ENCODE results near the gene TRAPPC6A.

The TRAPPC6A gene

GRCh38 chr19:45142016-45142725 lies 35.9 kb downstream of the TRAPPC6A start:
- TF ChIP-seq CTCF (IDR thresholded peaks at IDR 0.05; ENCODE audit: control insufficient read depth, extremely low read depth, insufficient read depth) = no peak
- H3K4me3 ChIP-seq (ENCODE audit: low read depth, low read length) = no peak overlapping the region
- no peak for DNase-seq (ENCODE audit: low read depth)

- no peak for DNase-seq (ENCODE audit: low read depth)
- H3K4me3 ChIP-seq (ENCODE audit: low read depth, low read length) = no peak overlapping the region
- TF ChIP-seq CTCF (IDR thresholded peaks at IDR 0.05; ENCODE audit: control insufficient read depth, extremely low read depth, insufficient read depth) = no peak
Observed at GRCh38 chr19:45141203-45141900, 36.7 kb downstream of the TRAPPC6A start.

GRCh38 chr19:45140533-45140932 lies 37.5 kb downstream of the TRAPPC6A start:
- DNase-seq (ENCODE audit: low read depth) = no peak
- no peak for TF ChIP-seq CTCF (IDR thresholded peaks at IDR 0.05; ENCODE audit: control insufficient read depth, extremely low read depth, insufficient read depth)
- H3K4me3 ChIP-seq (ENCODE audit: low read depth, low read length) = no peak overlapping the region

GRCh38 chr19:45140144-45140503 lies 37.9 kb downstream of the TRAPPC6A start:
- H3K4me3 ChIP-seq (ENCODE audit: low read depth, low read length) = no peak overlapping the region
- no peak for DNase-seq (ENCODE audit: low read depth)
- no peak for TF ChIP-seq CTCF (IDR thresholded peaks at IDR 0.05; ENCODE audit: control insufficient read depth, extremely low read depth, insufficient read depth)

GRCh38 chr19:45139286-45140143 lies 38.5 kb downstream of the TRAPPC6A start:
- TF ChIP-seq CTCF (IDR thresholded peaks at IDR 0.05; ENCODE audit: control insufficient read depth, extremely low read depth, insufficient read depth) = no peak
- no peak overlapping the region for H3K4me3 ChIP-seq (ENCODE audit: low read depth, low read length)
- DNase-seq (ENCODE audit: low read depth) = no peak

- H3K4me3 ChIP-seq (ENCODE audit: low read depth, low read length) = no peak overlapping the region
- DNase-seq (ENCODE audit: low read depth) = no peak
- TF ChIP-seq CTCF (IDR thresholded peaks at IDR 0.05; ENCODE audit: control insufficient read depth, extremely low read depth, insufficient read depth) = no peak
Observed at GRCh38 chr19:45138303-45138751, 39.7 kb downstream of the TRAPPC6A start.

Data from LNCaP clone FGC (cell line).